ENCODE data around the gene GDPD3. TPM values are rescaled to one million over a fixed set of nuclear protein-coding genes. Genes with fewer than 3 reads are reported as not detected.

The GDPD3 gene
- total and polyA plus RNA-seq, 2 of the 13 experiments (the other 11 are each of a cell fraction or from before 2014, with no cell fraction given) = 18.7 to 20.6 TPM

DNA sequence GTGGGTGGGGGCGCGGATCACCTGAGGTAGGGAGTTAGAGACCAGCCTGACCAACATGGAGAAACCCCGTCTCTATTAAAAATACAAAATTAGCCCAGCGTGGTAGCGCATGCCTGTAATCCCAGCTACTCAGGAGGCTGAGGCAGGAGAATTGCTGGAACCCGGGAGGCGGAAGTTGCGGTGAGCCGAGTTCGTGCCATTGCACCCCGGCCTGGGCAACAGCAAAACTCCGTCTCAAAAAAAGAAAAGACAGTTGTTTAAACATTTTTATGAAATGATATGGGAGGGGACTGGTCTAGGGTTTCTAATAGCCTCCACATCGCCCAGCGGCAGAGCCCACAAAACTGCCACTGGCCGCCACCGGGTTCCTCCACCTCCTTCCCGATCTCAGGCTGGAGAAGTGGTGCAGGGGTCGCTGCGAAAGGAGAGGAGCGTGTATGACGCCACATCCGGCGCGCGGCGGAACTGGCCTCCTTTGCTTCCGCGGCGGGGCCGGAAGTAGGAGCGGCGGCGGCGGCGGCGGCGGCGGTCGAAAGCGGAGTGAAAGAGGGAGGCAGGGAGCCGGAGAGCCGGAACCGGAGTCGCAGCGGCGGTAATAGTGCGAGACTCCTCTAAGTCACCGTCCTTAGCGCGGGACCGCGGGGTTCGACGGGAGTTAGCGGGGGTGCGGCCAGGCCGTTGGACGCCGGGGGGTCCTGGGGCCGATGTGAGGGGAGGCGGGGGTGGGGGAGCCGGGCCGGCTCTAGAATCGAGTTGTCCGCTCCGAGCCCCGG, 37.6 kb downstream of the GDPD3 start, which contains the start of gene PPP4C (continued):
- TF ChIP-seq TCF7L2 (IDR thresholded peaks at IDR 0.05; ENCODE audit: low read depth, low read length) = no peak
- peak; percentile 51; the same call in 1 of the 2 replicates for TF ChIP-seq FIP1L1 (IDR thresholded peaks at IDR 0.05; ENCODE audit: borderline replicate concordance, insufficient read depth, low read depth, low read length)
- no peak for TF ChIP-seq NCOA5 (CRISPR knock-in tag; IDR thresholded peaks at IDR 0.05)
- TF ChIP-seq TGIF2 (CRISPR knock-in tag; IDR thresholded peaks at IDR 0.05) = no peak; the same call in 1 of the 2 replicates
- peak; percentile 82 for TF ChIP-seq ZNF563 (CRISPR knock-in tag; IDR thresholded peaks at IDR 0.05)
- TF ChIP-seq, protein P1, sequence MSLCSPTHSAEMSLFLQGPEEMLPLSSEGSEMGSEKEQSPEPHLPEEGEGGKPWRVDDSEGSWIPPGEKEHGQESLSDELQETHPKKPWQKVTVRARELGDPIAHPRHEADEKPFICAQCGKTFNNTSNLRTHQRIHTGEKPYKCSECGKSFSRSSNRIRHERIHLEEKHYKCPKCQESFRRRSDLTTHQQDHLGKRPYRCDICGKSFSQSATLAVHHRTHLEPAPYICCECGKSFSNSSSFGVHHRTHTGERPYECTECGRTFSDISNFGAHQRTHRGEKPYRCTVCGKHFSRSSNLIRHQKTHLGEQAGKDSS (CRISPR knock-in tag; IDR thresholded peaks at IDR 0.05; ENCODE audit: borderline replicate concordance, low read depth) = no peak
- TF ChIP-seq, protein P2, sequence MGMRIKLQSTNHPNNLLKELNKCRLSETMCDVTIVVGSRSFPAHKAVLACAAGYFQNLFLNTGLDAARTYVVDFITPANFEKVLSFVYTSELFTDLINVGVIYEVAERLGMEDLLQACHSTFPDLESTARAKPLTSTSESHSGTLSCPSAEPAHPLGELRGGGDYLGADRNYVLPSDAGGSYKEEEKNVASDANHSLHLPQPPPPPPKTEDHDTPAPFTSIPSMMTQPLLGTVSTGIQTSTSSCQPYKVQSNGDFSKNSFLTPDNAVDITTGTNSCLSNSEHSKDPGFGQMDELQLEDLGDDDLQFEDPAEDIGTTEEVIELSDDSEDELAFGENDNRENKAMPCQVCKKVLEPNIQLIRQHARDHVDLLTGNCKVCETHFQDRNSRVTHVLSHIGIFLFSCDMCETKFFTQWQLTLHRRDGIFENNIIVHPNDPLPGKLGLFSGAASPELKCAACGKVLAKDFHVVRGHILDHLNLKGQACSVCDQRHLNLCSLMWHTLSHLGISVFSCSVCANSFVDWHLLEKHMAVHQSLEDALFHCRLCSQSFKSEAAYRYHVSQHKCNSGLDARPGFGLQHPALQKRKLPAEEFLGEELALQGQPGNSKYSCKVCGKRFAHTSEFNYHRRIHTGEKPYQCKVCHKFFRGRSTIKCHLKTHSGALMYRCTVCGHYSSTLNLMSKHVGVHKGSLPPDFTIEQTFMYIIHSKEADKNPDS (CRISPR knock-in tag; IDR thresholded peaks at IDR 0.05) = no peak
- TF ChIP-seq ZC3H4 (CRISPR knock-in tag; IDR thresholded peaks at IDR 0.05; ENCODE audit: borderline replicate concordance) = no peak
- TF ChIP-seq GATAD2A (CRISPR knock-in tag; IDR thresholded peaks at IDR 0.05) = peak; percentile 47; the same call in 1 of the 2 replicates
- no peak for TF ChIP-seq ATM (IDR thresholded peaks at IDR 0.05; ENCODE audit: borderline replicate concordance)
- no peak for TF ChIP-seq NFIB (CRISPR knock-in tag; IDR thresholded peaks at IDR 0.05; ENCODE audit: borderline replicate concordance)
- peak; percentile 59 for TF ChIP-seq ZNF772 (CRISPR knock-in tag; IDR thresholded peaks at IDR 0.05)
- TF ChIP-seq ELF4 (CRISPR knock-in tag; IDR thresholded peaks at IDR 0.05; ENCODE audit: borderline replicate concordance) = peak; percentile 98
- TF ChIP-seq CCAR2 (optimal IDR thresholded peaks at IDR 0.05; ENCODE audit: low read depth, low read length) = no peak
- TF ChIP-seq, protein P3, sequence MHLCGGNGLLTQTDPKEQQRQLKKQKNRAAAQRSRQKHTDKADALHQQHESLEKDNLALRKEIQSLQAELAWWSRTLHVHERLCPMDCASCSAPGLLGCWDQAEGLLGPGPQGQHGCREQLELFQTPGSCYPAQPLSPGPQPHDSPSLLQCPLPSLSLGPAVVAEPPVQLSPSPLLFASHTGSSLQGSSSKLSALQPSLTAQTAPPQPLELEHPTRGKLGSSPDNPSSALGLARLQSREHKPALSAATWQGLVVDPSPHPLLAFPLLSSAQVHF (CRISPR knock-in tag; IDR thresholded peaks at IDR 0.05) = no peak; the same call in 1 of the 2 replicates
- no peak for TF ChIP-seq SIX1 (CRISPR knock-in tag; IDR thresholded peaks at IDR 0.05; ENCODE audit: borderline replicate concordance)
- no peak for TF ChIP-seq ZFP36L2 (CRISPR knock-in tag; IDR thresholded peaks at IDR 0.05)
- TF ChIP-seq ELF3 (CRISPR knock-in tag; IDR thresholded peaks at IDR 0.05) = peak; percentile 87
- TF ChIP-seq, protein P4, sequence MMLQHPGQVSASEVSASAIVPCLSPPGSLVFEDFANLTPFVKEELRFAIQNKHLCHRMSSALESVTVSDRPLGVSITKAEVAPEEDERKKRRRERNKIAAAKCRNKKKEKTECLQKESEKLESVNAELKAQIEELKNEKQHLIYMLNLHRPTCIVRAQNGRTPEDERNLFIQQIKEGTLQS (CRISPR knock-in tag; IDR thresholded peaks at IDR 0.05) = peak; percentile 60; the same call in 1 of the 2 replicates
- TF ChIP-seq GLI4 (CRISPR knock-in tag; IDR thresholded peaks at IDR 0.05; ENCODE audit: borderline replicate concordance) = no peak
- TF ChIP-seq, protein P5, sequence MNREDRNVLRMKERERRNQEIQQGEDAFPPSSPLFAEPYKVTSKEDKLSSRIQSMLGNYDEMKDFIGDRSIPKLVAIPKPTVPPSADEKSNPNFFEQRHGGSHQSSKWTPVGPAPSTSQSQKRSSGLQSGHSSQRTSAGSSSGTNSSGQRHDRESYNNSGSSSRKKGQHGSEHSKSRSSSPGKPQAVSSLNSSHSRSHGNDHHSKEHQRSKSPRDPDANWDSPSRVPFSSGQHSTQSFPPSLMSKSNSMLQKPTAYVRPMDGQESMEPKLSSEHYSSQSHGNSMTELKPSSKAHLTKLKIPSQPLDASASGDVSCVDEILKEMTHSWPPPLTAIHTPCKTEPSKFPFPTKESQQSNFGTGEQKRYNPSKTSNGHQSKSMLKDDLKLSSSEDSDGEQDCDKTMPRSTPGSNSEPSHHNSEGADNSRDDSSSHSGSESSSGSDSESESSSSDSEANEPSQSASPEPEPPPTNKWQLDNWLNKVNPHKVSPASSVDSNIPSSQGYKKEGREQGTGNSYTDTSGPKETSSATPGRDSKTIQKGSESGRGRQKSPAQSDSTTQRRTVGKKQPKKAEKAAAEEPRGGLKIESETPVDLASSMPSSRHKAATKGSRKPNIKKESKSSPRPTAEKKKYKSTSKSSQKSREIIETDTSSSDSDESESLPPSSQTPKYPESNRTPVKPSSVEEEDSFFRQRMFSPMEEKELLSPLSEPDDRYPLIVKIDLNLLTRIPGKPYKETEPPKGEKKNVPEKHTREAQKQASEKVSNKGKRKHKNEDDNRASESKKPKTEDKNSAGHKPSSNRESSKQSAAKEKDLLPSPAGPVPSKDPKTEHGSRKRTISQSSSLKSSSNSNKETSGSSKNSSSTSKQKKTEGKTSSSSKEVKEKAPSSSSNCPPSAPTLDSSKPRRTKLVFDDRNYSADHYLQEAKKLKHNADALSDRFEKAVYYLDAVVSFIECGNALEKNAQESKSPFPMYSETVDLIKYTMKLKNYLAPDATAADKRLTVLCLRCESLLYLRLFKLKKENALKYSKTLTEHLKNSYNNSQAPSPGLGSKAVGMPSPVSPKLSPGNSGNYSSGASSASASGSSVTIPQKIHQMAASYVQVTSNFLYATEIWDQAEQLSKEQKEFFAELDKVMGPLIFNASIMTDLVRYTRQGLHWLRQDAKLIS (CRISPR knock-in tag; IDR thresholded peaks at IDR 0.05) = no peak

Measured in HepG2 (cell line).